Skin of body (tissue), 2 donors: Measurements from ENCODE around the gene FRAS1. TPM values are rescaled to one million over a fixed set of nuclear protein-coding genes. Genes with fewer than 3 reads are reported as not detected.
"Not testable (repeated sequence)": the region's sequence is repeated elsewhere in the genome, so short reads cannot be mapped to it uniquely, and the experiment has no call there.

Experiments used
- DNase-seq: peaks from one replicate; lab custom pipeline; 2025; lab: John Stamatoyannopoulos, UW
- total RNA-seq: library from RNA; depleted of rRNA; stranded (reverse); fragments of >200 nt; gene quantifications from one replicate; pipeline ENCODE4 v1.2.3, GENCODE V29; 2014

The FRAS1 gene
- total RNA-seq, 1 donor from 2014 or later: 15.2 TPM

DNA sequence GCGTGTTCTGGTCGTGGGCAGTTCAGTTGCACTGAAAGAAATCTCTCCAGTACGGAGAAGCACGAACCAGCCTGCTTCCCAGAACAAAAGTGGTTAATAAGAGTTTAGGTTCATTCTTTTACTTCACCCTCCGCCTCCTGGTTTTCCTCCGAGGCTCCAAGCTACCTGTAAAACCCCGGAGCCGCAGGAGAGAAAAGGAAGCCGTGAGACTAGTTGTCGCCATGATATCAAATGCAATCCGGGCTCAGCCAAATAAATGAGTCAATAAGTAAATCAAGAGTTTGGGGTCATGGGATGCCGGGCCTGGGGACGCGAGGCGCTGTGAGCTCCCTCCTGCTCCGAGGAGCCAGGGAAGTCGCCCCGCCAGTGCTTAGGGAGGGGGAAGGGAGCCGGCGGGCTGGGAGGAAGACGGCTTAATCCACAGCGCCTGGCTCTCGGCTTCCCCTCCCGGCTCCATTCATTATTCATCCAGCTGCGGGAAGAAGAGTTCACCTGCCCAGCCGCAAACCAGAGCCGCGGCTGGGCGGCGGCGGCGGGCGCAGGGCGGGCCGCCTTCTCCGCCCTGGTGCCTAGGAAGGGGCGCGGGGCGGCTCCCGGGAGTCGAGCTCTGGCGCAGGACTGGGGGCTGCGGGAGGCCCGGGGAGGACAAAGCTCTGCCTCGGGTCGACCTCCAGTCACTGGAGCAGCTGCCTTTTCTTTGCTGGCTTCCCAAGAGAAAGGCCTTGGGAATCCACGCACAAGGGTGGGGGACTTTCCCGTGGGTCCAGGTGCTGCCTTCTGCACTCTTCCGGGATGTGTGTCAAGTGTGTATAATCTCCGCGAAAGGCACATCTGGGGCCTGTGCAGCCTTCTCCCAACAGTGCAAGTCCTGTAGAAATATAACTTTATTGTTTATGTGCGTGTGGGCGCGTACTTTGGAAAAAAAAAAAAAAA lies 1.7 kb downstream of the FRAS1 start:
- DNase-seq: no peak

DNA sequence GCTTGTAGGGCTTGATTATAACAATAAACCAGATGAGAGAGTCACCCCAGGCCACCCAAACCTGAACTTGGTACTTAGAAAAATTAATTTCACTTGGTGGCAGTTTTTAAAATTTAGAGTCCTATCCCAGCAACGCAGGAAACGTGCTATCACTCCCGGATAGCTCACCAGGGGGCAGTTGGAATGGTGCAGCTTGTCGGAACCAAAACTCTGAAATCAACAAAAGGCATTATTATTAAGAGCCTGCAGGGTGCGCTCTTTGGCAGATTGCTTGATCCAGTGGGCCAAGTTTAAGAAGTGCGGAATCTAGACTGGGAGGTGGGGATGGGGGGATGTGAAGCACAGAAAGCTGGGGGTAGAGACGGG lies 2.4 kb downstream of the FRAS1 start:
- peak; percentile 40 for DNase-seq

DNA sequence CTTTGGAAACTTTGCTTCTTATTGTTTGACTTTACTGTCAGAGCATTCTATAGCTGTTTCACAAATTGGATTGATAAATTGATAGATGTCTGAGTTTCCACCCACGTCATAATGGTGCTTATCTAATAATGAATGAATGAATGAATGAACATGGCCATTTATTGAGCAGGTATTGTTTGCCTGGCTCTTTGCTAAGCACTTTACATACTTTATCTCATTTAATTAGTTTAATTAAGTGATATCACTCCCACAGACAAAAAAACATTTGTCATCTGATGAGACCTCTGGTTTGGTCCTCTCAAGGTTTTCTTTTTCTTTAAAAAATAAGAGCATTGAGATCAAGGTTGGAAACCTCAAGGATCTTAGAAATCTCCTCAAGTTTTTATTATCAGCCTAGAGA lies 2.8 kb downstream of the FRAS1 start:
- no peak for DNase-seq

DNA sequence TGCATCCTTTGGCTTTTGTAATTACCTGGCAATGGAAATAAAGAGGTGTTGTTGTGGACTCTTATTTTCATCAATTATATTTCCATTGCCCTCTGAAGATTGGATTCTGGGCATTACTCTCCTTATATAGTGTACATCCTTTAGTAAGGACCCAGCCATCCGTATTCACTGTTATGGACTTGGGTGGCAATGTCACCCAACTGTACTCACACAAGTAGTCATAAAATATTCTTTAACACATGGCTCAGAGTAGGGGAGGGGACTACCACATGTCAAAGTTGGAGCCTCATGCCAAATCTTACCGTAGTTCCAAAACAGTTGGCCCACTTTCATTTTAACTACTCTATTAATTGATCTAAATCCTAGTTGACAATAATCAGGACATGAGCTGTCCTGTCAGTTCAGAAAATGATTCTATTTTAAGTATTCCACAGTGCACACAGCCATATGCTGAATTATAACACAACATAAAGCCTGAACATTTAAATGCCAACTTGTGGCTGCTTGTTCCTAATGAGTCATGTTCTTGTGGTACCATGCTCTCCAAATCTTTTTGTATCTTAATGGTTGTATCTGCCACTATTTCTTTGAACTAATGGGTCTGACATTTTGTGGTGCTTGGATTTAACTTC lies 4.9 kb downstream of the FRAS1 start:
- no peak for DNase-seq

DNA sequence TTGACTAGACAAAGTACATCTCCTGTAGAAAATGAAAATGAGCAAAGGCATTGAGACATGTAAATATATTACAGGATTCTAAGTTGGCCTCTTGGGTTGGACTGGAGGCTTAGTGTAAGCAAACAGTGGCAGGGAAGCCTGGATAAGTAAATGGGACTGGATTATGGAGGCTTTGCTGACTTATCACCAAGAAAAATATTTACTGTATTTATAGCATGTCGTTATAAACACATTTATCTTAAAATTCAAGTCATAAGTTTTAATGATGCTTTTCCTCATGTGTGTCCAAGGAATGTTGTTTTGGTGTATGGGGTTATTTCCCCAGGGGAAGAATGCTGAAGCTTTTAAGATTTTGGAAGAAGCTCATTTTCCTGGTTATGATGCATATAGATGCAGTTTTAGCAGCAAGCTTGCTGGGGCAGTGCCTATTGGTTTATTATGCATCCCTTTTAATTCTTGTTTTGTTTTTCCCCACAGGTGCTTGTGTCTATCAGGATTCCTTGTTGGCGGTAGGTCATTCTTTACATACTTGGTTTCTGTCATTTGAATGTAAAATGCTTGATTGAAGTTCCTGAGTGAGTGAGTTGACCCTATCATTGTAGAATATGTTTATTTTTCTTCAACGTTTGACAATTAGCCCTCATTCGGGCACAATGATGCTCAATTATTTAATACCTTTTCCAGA lies 8.5 kb downstream of the FRAS1 start:
- no peak for DNase-seq

DNA sequence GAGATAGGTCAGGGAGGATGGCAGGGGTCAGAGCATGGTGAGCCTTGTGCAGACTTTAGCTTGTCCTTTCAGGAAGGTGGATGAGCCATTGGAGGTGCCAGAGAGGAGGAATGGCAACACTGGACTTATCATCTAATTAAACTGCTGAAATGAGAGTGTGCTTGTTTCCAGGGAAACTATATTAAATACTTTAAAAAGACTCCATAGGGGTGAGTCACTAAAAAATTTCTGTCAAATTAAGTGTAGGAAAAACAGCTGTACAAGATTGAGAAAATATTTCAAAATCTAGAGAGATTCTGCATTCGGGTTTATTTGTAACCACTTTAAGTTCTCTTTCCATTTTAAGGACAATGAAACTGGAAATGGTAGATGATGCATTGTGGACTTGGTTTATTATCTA lies 11.4 kb downstream of the FRAS1 start:
- no peak for DNase-seq

DNA sequence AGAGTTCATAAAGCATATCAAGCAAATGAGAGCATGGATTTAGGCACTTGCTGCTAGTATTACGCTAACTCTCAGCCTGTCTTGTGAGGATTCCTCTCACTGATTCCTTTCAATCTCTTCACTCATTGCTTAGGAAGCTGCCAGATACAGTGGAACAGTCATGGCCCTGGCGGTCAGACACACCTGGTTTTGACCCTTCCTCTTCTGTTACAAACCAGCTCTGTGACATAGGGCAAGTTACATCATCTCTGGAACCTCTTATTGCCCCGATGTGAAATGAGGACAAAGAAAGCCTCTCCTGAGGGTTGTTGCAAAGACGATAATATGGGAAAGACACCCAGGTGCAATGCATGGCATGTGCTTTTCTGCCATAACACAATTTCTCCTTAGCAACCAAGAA lies 12.2 kb downstream of the FRAS1 start:
- DNase-seq: no peak

DNA sequence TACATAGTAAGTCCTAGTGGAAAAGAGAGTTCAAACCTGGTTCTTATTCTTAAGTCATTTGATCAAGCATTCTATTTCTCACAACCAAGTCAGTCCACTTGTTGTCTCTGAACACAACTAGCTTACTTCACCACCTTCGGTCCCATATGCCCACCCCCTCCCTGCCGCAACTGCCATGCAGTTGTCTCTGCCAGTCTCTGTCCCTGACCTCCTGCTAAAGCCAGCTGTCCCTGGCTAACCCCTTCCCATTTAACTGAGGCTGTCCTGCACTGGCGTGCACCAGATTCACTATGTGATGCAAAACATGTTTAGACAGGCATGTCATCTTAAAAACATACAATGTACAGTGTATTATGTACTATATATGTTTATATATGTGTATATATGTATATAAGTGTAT lies 12.7 kb downstream of the FRAS1 start:
- no peak for DNase-seq

DNA sequence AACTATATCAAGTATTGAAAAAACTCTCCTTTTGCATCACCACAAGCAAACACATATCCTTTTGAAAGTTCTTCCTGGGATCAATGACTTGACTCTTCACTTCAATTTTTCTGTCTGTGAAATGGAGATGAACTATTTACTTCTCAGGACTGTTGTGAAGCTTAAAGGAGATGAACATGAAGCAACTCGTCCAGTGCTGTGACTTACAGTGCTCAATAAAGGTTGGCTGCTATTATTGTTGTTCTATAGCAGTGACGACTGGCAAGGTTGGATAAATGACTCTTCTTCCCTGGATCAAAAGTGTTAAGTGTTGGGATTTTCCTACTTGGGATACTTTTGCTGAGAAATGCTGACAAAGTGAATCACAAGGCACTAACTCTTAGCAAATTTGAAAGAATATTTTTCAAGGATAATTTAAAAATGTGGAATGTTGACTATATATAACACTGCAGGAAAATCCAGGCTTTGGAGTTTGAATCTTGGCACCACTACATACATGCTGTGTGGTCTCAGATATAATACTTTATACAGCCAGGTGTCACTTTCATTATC lies 13.7 kb downstream of the FRAS1 start:
- no peak for DNase-seq

DNA sequence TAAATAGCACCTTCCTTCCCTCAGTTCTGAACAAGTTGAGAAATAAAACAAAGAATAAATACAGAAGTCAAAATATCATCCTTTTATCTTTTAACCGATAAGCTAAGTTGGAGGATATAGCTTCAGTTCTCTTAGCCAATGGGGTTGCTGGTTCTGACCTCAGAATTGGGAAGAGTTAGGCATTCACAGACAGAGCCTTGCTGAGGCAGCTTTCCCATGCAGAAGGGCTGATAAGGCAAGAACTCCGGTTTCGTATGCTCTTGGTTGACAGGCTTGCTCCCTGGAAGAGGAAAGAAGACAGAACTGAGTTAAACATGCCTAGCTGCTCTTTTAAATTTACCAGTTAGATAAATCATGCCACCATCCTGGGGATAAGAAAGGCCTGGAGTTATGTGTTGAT lies 17.6 kb downstream of the FRAS1 start:
- DNase-seq: no peak

DNA sequence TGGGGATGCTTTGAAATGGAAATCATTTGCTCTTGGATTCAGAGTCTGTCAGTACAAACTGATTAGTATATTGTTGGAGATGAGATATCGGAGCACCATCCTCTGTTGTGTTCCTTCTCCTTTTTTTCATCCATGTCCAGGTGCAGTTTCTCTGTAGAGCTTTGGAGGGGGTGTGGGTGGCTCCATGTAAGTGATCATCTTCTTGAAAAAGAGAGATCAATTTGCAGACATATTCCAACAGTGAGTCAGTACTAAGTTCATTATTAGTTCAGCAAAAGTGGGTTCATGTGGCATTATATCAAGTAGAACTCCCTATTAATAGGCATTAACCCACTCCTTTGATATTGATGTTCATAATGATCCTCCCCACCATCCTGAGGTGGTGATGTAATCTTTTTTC lies 18.9 kb downstream of the FRAS1 start:
- DNase-seq: no peak

DNA sequence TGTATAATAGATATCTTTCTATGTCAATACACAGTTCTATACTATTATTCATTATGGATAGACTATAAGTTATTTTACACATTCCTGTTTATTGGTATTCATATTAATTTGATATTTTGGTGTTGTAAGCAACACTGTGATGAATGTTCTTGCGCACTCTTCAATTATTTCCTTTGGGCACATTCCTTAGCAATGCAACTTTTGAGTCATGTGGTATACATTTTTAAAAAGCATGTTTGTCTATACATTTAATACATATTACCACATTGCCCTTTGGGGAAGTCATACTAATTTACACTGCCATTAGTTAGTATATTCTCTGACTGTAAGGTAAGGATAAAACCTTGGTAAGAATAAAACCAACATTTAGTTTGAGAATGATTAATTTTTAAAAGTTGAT lies 21.0 kb downstream of the FRAS1 start:
- no peak for DNase-seq

DNA sequence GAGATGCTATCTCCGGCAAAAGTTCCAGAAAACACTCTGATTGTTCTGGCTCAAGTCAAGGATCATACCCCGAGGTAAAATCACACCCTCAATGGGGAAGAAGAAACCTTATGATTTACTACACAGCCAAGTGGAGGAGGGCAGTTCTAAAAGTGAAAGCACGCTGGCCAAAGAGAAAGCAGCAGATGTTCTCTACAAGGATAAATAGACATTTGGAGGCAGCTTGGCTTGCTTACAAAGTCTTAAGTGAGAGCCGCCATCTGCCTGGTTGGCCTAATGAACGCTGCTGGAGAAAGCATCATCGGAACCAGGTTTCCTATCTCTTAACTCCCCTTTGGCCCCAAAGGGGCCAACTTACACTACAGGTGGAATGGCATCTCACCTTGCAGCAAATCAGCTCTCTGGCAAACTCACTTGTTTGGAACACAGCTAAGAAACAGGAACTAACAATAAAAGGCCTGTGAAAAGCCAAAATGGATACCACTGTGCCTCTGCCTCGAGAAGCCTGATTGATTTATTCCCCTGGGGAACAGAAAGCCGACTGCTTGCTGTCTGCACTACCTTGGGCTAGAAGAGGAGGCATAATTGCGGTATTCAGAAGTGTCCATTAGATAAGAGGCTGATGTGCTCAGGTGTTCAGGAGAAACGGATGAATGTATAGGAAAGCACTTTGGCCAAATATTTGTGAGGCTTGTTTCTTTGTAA lies 22.8 kb downstream of the FRAS1 start:
- no peak for DNase-seq

DNA sequence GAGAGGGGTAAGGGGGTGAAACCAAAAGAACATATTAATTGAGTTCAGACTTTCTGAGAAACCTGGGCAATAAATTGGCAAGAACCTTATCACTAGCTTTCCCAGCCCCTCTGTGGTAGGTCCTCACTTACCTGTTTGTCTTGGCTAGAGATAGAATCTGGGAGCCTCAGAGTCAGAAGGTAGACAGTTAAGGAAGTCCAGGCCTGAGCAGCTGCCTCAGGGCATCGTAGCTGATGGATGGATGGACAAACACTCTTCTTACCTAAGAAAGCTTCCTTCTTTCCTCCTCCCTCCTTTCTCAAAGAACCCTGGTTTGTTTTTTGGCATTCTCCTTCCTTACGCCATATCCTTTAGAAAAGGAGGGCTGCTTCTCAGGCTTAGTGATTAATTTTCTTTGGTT lies 24.4 kb downstream of the FRAS1 start:
- no peak for DNase-seq

DNA sequence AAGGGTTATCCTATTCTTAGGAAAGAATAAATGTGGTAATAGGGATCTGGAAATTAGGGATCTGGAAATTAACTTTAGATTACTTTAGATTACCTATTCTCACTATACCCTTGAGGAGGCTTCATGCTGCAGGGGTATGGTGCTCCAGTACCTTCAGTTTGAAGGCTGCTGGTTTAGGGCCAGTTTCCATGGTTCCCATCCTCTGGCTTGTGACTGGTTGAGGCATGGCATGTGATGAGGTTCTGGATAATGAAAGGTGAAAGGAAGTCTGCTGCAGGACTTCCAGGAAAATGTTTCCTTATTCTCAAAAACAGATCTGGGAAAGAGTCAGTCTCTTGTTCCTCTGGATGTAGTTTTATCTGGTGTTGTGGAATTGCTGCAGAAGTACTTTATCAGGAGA lies 25.9 kb downstream of the FRAS1 start:
- no peak for DNase-seq

DNA sequence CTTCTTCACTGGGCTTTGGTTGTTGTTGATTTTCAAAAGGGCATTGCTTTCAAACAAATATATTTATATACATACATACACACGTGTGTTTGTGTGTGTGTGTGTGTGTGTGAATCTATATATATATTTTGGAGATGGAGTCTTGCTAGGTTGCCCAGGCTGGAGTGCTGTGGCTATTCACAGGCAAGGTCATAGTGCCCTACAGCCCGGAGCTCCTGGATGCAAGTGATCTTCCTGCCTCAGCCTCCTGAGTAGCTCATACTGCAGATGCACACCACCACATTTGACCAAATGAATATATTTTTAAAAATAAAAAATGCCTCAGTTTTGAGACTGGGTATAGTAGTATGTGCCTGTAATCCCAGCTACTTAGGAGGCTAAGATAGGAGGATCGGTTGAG lies 34.4 kb downstream of the FRAS1 start:
- DNase-seq: no peak

DNA sequence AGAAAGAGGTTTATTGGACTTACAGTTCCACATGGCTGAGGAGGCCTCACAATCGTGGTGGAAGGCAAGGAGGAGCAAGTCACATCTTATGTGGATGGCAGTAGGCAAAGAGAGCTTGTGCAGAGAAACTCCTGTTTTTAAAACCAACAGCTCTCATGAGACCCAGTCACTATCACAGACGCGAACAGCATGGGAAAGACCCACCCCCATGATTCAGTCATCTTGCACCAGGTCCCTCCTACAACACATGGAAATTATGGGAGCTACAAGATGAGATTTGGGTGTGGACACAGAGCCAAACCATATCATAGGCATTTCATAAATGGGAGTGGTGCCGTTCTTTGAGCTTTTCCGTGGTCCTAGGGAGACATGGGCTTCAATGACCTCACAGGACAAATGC lies 35.2 kb downstream of the FRAS1 start:
- not testable (repeated sequence) for DNase-seq

DNA sequence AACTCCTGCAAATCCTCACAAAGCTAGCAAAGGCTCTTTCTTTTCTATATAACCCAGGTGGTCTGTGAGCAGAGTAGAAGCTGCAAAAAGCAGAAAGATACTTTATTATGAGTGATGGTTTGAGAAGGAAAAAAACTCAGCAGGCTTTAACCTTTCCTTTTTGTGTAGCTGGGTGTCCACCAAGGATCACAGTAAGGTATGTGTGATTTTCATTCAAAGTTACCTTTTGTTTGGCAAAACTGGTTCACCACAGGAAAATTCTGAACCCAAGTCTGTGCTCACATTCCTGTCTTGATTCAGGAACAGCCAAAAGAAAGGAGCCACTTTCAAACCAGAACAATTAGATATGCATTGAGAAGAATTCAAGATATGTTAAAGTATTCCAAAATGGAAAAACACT lies 35.7 kb downstream of the FRAS1 start:
- DNase-seq: no peak

DNA sequence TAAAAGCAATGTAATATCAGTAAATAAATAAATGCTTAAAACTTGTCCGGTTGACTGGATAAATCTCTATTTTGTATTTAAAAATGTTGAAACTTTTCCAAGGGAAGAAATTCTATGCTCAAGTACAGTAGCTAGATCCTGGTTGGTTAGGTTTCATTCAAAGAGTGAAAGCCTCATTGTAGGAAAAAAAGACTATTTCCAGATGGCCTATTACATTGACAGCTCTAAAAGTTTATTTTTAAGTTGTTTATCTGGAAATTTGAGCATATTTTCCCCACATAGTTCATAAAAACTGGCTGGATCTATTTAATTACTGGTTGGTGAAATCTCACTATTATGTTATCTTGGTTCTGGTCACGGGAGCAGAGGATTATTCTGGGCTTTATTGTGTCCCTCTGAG lies 38.0 kb downstream of the FRAS1 start:
- no peak for DNase-seq

DNA sequence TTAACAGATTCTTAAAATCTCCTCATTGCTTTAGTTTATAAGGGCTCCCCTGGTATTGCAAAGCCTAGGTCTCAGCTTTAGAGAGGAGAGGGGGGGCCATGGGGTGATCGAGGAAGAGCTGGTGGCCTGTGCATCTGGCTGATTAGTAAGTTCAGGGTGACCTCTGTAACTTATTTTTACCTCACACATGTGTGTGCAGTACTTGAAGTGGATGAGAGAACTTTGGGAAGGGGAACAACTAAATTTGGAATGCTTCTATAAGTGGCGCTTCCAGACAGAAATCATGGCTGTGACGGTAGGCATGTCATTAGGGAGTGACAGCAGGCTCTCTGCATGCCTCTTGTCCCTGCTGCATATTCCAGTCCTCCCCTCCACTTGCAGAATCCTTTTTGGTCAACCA lies 41.9 kb downstream of the FRAS1 start:
- no peak for DNase-seq

DNA sequence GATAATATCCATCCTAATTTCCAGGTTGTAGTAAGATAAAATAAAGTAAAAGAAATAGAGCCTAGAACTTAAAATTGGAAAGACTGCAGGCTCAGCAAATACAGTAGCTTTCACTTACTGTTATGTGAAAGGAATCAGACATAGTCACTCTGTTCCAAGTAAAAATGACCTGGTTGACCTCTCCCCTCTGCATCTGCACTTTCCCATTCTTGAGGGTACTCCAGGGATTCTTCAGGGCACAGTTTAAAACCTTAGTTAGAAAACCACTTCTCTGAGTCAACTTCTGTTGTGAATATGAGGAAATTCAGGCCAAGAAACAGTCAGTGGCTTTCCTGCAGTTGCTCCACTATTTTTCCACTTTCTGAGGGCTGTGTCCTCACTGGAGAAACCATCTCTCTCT lies 42.9 kb downstream of the FRAS1 start:
- no peak for DNase-seq

DNA sequence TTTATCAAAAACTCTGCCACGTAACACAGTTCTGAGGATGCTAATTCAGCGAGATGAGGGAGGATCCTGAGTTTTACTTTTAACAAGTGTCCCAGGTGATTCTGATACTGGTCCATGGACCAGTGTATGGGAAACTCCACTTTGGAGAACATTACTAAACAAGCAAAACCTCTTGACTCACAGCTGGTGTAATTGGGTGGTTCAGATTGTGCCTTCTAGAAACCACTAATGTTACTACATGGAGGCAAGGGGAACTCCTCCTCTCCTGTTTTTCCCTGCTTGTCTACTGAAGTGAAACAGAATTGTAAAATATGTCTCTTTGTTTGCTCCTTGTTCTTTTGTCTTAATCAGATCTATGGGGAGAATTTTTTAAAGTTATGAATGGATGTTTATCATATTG lies 62.6 kb downstream of the FRAS1 start:
- DNase-seq: no peak
